ENCODE measurements around the gene NOP53. TPM values are rescaled to one million over a fixed set of nuclear protein-coding genes. Genes with fewer than 3 reads are reported as not detected.
A peak's percentile ranks its signal among the peaks of the same experiment; 100 is the strongest.

Gene NOP53
- total and polyA plus RNA-seq, 2 of the 13 experiments (the other 11 are each of a cell fraction or from before 2014, with no cell fraction given), result 53.9 to 141 TPM

DNA sequence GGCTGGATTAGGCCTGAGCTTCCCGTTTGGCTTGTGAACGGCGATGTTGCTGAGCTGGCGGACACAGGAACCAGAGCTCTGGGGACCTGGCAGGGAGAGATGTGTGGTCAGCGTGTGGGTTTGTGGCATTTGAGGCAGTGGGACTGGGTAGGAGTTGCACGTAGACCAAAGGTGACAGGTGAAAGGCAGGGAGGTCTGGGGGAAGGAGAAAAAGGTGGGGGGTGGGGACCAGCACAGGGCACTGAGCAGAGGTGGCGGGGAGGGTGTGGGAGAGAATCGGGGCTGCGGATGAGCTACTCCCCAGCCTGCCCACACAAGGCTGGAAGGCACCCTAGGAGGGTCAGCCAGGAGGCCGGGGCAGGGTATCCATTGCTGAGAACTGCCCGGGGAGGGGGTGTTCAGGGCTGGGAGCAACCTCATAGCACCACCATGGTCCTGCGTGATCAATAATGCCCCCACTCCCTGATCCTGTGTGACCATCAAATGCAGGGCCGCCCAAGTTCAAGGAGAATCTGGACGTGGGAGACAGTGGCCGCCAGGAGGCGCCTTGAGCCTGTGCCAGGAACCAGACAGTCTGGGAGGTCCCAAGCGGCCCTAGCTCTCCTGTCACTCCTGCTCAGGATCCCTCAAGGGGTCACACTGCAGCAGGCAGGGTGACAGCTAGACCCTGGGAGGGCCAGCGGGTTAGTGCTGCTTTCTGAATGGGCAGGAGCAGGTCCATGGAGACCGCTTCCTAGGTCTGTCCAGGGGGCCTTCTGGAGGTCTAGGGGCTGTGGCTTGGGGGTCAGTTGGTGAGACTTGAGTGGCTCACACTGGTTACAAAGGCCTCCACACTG is 20.4 kb downstream of the NOP53 start (continued):
- TF ChIP-seq ZNF563 (CRISPR knock-in tag; IDR thresholded peaks at IDR 0.05) (0 out of 2 replicates have a peak, but pooled peaks have one; percentile 29), AHR (CRISPR knock-in tag; IDR thresholded peaks at IDR 0.05) (0 out of 2 replicates have a peak, but pooled peaks have one; percentile 26), ZSCAN25 (CRISPR knock-in tag; IDR thresholded peaks at IDR 0.05) (no peak), PHF21A (CRISPR knock-in tag; IDR thresholded peaks at IDR 0.05) (no peak), ZNF225 (CRISPR knock-in tag; IDR thresholded peaks at IDR 0.05) (no peak), SSRP1 (CRISPR knock-in tag; IDR thresholded peaks at IDR 0.05) (peak; percentile 45; the same call in 1 of the 2 replicates), FOXK1 (CRISPR knock-in tag; IDR thresholded peaks at IDR 0.05; ENCODE audit: borderline replicate concordance, low read depth) (no peak), ZNF251 (CRISPR knock-in tag; IDR thresholded peaks at IDR 0.05) (no peak), ZNF382 (CRISPR knock-in tag; IDR thresholded peaks at IDR 0.05; ENCODE audit: borderline replicate concordance) (no peak), ZNF430 (CRISPR knock-in tag; IDR thresholded peaks at IDR 0.05) (no peak), HNRNPL (IDR thresholded peaks at IDR 0.05; ENCODE audit: low read depth, low read length) (no peak), ATF7 (IDR thresholded peaks at IDR 0.05) (no peak), ATF7 (CRISPR knock-in tag; IDR thresholded peaks at IDR 0.05) (no peak), ZMYM3 (CRISPR knock-in tag; IDR thresholded peaks at IDR 0.05) (0 out of 2 replicates have a peak, but pooled peaks have one; percentile 7), MED1 (CRISPR knock-in tag; IDR thresholded peaks at IDR 0.05) (no peak), HHEX (CRISPR knock-in tag; IDR thresholded peaks at IDR 0.05) (no peak)
- TF ChIP-seq, protein P1, sequence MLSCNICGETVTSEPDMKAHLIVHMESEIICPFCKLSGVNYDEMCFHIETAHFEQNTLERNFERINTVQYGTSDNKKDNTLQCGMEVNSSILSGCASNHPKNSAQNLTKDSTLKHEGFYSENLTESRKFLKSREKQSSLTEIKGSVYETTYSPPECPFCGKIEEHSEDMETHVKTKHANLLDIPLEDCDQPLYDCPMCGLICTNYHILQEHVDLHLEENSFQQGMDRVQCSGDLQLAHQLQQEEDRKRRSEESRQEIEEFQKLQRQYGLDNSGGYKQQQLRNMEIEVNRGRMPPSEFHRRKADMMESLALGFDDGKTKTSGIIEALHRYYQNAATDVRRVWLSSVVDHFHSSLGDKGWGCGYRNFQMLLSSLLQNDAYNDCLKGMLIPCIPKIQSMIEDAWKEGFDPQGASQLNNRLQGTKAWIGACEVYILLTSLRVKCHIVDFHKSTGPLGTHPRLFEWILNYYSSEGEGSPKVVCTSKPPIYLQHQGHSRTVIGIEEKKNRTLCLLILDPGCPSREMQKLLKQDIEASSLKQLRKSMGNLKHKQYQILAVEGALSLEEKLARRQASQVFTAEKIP (CRISPR knock-in tag; IDR thresholded peaks at IDR 0.05; ENCODE audit: borderline replicate concordance), result no peak
- TF ChIP-seq, protein P2, sequence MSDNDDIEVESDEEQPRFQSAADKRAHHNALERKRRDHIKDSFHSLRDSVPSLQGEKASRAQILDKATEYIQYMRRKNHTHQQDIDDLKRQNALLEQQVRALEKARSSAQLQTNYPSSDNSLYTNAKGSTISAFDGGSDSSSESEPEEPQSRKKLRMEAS (IDR thresholded peaks at IDR 0.05), result no peak
- TF ChIP-seq, protein P3, sequence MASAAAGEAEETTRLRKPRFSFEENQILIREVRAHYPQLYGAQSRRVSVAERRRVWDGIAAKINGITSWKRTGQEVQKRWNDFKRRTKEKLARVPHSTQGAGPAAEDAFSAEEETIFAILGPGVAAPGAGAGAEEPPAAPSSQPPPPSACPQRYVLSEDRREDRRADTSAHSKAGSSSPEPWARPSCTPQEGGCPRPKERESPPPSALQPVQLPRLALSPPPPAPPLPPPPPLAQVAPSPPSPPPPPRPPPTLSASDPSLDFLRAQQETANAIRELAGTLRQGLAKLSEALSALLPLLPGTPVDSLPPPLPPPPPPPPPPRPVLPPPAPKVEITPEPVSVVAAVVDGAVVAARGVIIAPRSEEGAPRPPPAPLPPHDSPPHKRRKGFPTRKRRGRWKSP (CRISPR knock-in tag; IDR thresholded peaks at IDR 0.05), result no peak
- TF ChIP-seq, protein P4, sequence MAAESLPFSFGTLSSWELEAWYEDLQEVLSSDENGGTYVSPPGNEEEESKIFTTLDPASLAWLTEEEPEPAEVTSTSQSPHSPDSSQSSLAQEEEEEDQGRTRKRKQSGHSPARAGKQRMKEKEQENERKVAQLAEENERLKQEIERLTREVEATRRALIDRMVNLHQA (CRISPR knock-in tag; IDR thresholded peaks at IDR 0.05), result no peak
- TF ChIP-seq, protein P5, sequence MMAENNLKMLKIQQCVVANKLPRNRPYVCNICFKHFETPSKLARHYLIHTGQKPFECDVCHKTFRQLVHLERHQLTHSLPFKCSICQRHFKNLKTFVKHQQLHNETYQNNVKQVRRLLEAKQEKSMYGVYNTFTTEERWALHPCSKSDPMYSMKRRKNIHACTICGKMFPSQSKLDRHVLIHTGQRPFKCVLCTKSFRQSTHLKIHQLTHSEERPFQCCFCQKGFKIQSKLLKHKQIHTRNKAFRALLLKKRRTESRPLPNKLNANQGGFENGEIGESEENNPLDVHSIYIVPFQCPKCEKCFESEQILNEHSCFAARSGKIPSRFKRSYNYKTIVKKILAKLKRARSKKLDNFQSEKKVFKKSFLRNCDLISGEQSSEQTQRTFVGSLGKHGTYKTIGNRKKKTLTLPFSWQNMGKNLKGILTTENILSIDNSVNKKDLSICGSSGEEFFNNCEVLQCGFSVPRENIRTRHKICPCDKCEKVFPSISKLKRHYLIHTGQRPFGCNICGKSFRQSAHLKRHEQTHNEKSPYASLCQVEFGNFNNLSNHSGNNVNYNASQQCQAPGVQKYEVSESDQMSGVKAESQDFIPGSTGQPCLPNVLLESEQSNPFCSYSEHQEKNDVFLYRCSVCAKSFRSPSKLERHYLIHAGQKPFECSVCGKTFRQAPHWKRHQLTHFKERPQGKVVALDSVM (CRISPR knock-in tag; IDR thresholded peaks at IDR 0.05), result no peak
- TF ChIP-seq, protein P6, sequence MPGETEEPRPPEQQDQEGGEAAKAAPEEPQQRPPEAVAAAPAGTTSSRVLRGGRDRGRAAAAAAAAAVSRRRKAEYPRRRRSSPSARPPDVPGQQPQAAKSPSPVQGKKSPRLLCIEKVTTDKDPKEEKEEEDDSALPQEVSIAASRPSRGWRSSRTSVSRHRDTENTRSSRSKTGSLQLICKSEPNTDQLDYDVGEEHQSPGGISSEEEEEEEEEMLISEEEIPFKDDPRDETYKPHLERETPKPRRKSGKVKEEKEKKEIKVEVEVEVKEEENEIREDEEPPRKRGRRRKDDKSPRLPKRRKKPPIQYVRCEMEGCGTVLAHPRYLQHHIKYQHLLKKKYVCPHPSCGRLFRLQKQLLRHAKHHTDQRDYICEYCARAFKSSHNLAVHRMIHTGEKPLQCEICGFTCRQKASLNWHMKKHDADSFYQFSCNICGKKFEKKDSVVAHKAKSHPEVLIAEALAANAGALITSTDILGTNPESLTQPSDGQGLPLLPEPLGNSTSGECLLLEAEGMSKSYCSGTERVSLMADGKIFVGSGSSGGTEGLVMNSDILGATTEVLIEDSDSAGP (CRISPR knock-in tag; IDR thresholded peaks at IDR 0.05; ENCODE audit: borderline replicate concordance), result no peak
